Measurements from ENCODE around the gene ADRM1. TPM values are rescaled to one million over a fixed set of nuclear protein-coding genes. Genes with fewer than 3 reads are reported as not detected.

Gene ADRM1
- polyA plus RNA-seq, 1 experiment: 58.5 TPM

- DNase-seq (ENCODE audit: low read depth, low spot score): no peak
- Histone ChIP-seq H3K4me3 (ENCODE audit: low read depth, low read length) (no peak overlapping the region), H3K27ac (ENCODE audit: low read depth, low read length) (no peak overlapping the region), H3K27me3 (ENCODE audit: control insufficient read depth, insufficient read depth, low read length) (no peaks in the 10 kb centered on the region), H3K9me3 (ENCODE audit: control insufficient read depth, insufficient read depth, low read length) (peaks cover 6% of the 10 kb centered on the region)
- TF ChIP-seq CTCF (IDR thresholded peaks at IDR 0.05; ENCODE audit: low read depth, low read length): no peak
- POLR2A ChIA-PET: no interaction called here
- CTCF ChIA-PET: no interaction called here
These were observed 48.9 kb downstream of the ADRM1 start for GRCh38 chr20:62351469-62352401.

- H3K9me3 ChIP-seq (ENCODE audit: control insufficient read depth, insufficient read depth, low read length): peaks cover 6% of the 10 kb centered on the region
- no peak overlapping the region for H3K27ac ChIP-seq (ENCODE audit: low read depth, low read length)
- no peak overlapping the region for H3K4me3 ChIP-seq (ENCODE audit: low read depth, low read length)
- no peaks in the 10 kb centered on the region for H3K27me3 ChIP-seq (ENCODE audit: control insufficient read depth, insufficient read depth, low read length)
- no peak for TF ChIP-seq CTCF (IDR thresholded peaks at IDR 0.05; ENCODE audit: low read depth, low read length)
- ChIA-PET CTCF (no interaction called here), POLR2A (no interaction called here)
- DNase-seq (ENCODE audit: low read depth, low spot score): no peak
These were observed 49.8 kb downstream of the ADRM1 start for GRCh38 chr20:62352402-62353288.

GRCh38 chr20:62353289-62354030 is 50.7 kb downstream of the ADRM1 start:
- CTCF ChIA-PET: no interaction called here
- POLR2A ChIA-PET: no interaction called here
- DNase-seq (ENCODE audit: low read depth, low spot score): no peak

GRCh38 chr20:62354031-62354808 is 51.4 kb downstream of the ADRM1 start:
- POLR2A ChIA-PET: no interaction called here
- no peak for TF ChIP-seq CTCF (IDR thresholded peaks at IDR 0.05; ENCODE audit: low read depth, low read length)

More at GRCh38 chr20:62353289-62354030, 50.7 kb downstream of the ADRM1 start:
- Histone ChIP-seq H3K9me3 (ENCODE audit: control insufficient read depth, insufficient read depth, low read length) (peaks cover 6% of the 10 kb centered on the region), H3K27me3 (ENCODE audit: control insufficient read depth, insufficient read depth, low read length) (no peaks in the 10 kb centered on the region), H3K4me3 (ENCODE audit: low read depth, low read length) (no peak overlapping the region), H3K27ac (ENCODE audit: low read depth, low read length) (no peak overlapping the region)
- no peak for TF ChIP-seq CTCF (IDR thresholded peaks at IDR 0.05; ENCODE audit: low read depth, low read length)

More at GRCh38 chr20:62354031-62354808, 51.4 kb downstream of the ADRM1 start:
- DNase-seq (ENCODE audit: low read depth, low spot score): no peak
- no peaks in the 10 kb centered on the region for H3K27me3 ChIP-seq (ENCODE audit: control insufficient read depth, insufficient read depth, low read length)
- peaks cover under 1% of the 10 kb centered on the region for H3K9me3 ChIP-seq (ENCODE audit: control insufficient read depth, insufficient read depth, low read length)
- H3K27ac ChIP-seq (ENCODE audit: low read depth, low read length): no peak overlapping the region
- no peak overlapping the region for H3K4me3 ChIP-seq (ENCODE audit: low read depth, low read length)
- CTCF ChIA-PET: no interaction called here

Measured in AG04450 (cell line).